HFFc6 (cell line): ENCODE measurements around the gene FHIT. TPM values are rescaled to one million over a fixed set of nuclear protein-coding genes. Genes with fewer than 3 reads are reported as not detected.
"Not testable (repeated sequence)": the region's sequence is repeated elsewhere in the genome, so short reads cannot be mapped to it uniquely, and the experiment has no call there.

Experiments used
- DNase-seq: peaks from one replicate; pipeline ENCODE4 v3.0.0-alpha.2; 2018
- H3K27ac Mint-ChIP-seq: 2 replicates; pipeline ENCODE4 v1.8.0; 2020; ENCODE audit warnings: mild to moderate bottlenecking, mixed read lengths
- H3K27me3 Mint-ChIP-seq: 2 replicates; pipeline ENCODE4 v1.8.0; 2021; ENCODE audit warnings: mild to moderate bottlenecking, moderate library complexity, mixed read lengths; ENCODE audit not compliant: insufficient read depth
- H3K36me3 Mint-ChIP-seq: 2 replicates; pipeline ENCODE4 v1.8.0; 2021; ENCODE audit warnings: low read depth, mixed read lengths
- H3K4me1 Mint-ChIP-seq: 2 replicates; pipeline ENCODE4 v1.8.0; 2020; ENCODE audit warnings: low read depth, mixed read lengths
- H3K4me3 Mint-ChIP-seq: 2 replicates; pipeline ENCODE4 v1.8.0; 2020; ENCODE audit warnings: mild to moderate bottlenecking, moderate library complexity, mixed read lengths
- H3K9me3 Mint-ChIP-seq: 2 replicates; pipeline ENCODE4 v1.8.0; 2020; ENCODE audit warnings: mild to moderate bottlenecking, mixed read lengths
- total RNA-seq, 6 experiments: library from RNA; stranded (reverse); fragmentation: NEBNext Ultra II Directional; extraction: Animal tissue kit (Norgen Biotek cat#: 25700); gene quantifications; 2 replicates in 1 of 6; 3 replicates in 5 of 6; pipeline ENCODE4 v1.2.3, GENCODE V29; 2021
- TF ChIP-seq, protein P1 (sequence below): fragments of 200-600 bp; sonication (generic); IDR thresholded peaks from 2 replicates; pipeline ENCODE4 v1.5.0; 2021; ENCODE audit warnings: antibody characterized with exemption, mild to moderate bottlenecking

FHIT gene
- total RNA-seq, 6 experiments from 2014 or later, result 0.33 to 0.38 TPM; not detected in 4

DNA sequence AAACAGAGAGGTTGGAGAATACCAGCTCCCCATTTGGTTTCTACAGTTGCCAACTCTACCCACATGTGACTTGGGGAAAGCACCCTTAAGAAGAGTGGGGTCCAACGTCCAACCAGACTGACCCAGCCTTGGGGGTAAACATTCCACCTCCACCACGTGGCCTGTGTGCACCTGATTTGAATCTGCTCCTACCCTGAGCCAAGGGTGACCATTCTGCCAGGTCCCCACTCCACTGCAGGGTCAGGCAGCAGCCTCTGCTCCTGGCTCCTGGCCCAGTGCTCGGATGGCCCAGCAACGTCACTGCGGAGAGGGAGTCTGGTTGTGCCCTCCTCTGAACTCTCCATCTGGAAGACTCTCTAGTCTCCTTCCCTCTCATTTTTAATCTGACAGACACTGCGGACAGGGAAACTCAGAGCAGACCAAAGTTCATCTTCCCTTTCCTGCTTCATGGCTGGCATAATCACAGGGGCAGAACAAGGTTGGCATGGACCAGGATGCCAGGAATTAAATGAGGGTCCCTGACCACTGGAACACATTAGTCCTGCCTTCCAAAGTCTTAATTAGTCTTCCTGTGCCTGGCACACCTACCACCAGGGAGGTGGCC lies 29.4 kb downstream of the FHIT start:
- TF ChIP-seq, protein P1, sequence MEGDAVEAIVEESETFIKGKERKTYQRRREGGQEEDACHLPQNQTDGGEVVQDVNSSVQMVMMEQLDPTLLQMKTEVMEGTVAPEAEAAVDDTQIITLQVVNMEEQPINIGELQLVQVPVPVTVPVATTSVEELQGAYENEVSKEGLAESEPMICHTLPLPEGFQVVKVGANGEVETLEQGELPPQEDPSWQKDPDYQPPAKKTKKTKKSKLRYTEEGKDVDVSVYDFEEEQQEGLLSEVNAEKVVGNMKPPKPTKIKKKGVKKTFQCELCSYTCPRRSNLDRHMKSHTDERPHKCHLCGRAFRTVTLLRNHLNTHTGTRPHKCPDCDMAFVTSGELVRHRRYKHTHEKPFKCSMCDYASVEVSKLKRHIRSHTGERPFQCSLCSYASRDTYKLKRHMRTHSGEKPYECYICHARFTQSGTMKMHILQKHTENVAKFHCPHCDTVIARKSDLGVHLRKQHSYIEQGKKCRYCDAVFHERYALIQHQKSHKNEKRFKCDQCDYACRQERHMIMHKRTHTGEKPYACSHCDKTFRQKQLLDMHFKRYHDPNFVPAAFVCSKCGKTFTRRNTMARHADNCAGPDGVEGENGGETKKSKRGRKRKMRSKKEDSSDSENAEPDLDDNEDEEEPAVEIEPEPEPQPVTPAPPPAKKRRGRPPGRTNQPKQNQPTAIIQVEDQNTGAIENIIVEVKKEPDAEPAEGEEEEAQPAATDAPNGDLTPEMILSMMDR, result no peak
- H3K4me3 Mint-ChIP-seq, result no peak overlapping the region
- peaks cover 2% of the 10 kb centered on the region; the same call in 1 of the 2 replicates for H3K27me3 Mint-ChIP-seq
- no peaks in the 10 kb centered on the region for H3K36me3 Mint-ChIP-seq
- H3K4me1 Mint-ChIP-seq, result no peaks in the 10 kb centered on the region
- DNase-seq, result no peak
- no peak overlapping the region for H3K27ac Mint-ChIP-seq
- H3K9me3 Mint-ChIP-seq, result peaks cover 14% of the 10 kb centered on the region

DNA sequence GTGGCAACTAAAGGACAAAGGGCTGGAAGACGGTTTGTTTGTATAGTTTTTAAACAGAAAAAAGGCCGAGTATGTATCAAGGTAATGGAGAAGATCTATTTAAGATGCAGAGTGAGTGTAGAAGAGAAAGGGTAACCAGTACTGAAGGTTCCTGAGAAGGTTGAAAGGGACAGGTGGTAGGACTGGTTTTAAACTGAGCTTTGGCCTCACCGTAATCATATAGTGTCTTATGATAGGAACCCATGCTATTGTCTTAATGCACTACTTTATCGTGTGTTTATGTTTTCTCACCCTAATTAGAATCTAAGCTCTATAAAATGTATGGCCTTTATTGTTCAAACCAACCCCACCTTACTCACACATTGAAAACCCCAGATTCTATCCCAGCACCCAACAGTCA lies 32.7 kb downstream of the FHIT start:
- H3K9me3 Mint-ChIP-seq, result peaks cover 24% of the 10 kb centered on the region
- TF ChIP-seq, protein P1, result no peak
- no peaks in the 10 kb centered on the region for H3K36me3 Mint-ChIP-seq
- DNase-seq, result no peak
- H3K27ac Mint-ChIP-seq, result no peak overlapping the region
- H3K27me3 Mint-ChIP-seq, result peaks cover 2% of the 10 kb centered on the region; the same call in 1 of the 2 replicates
- H3K4me1 Mint-ChIP-seq, result no peaks in the 10 kb centered on the region
- H3K4me3 Mint-ChIP-seq, result no peak overlapping the region

DNA sequence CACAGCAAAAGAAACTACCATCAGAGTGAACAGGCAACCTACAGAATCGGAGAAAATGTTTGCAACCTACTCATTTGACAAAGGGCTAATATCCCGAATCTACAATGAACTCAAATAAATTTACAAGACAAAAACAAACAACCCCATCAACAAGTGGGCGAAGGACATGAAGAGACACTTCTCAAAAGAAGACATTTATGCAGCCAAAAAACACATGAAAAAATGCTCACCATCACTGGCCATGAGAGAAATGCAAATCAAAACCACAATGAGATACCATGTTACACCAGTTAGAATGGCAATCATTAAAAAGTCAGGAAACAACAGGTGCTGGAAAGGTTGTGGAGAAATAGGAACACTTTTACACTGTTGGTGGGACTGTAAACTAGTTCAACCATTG lies 35.1 kb downstream of the FHIT start:
- H3K4me1 Mint-ChIP-seq, H3K36me3 Mint-ChIP-seq, H3K27me3 Mint-ChIP-seq, H3K27ac Mint-ChIP-seq, DNase-seq, H3K4me3 Mint-ChIP-seq: not testable (repeated sequence)
- H3K9me3 Mint-ChIP-seq, result peaks cover 35% of the 10 kb centered on the region

DNA sequence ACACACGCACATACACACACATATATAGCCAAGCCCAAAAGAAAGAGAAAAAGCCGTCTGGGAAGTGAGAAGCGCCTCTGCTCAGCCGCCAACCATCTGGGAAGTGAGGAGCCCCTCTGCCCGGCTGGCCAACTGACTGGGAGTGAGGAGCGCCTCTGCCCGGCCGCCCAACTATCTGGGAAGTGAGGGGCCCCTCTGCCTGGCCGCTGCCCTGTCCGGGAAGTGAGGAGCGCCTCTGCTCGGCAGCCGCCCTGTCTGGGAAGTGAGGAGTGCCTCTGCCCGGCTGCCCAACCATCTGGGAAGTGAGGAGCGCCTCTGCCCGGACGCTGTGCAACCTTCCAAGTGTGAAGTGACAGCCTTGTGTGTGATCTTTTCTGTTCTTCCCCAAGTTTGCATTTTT lies 49.2 kb downstream of the FHIT start:
- peak overlapping the region; percentile 59; the same call in 1 of the 2 replicates for H3K4me3 Mint-ChIP-seq
- no peak for DNase-seq
- 0 out of 2 replicates have a peak, but pooled peaks cover 4% of the 10 kb centered on the region for H3K4me1 Mint-ChIP-seq
- peaks cover 12% of the 10 kb centered on the region for H3K9me3 Mint-ChIP-seq
- H3K27ac Mint-ChIP-seq, result no peak overlapping the region
- H3K36me3 Mint-ChIP-seq, result no peaks in the 10 kb centered on the region
- no peaks in the 10 kb centered on the region for H3K27me3 Mint-ChIP-seq
- TF ChIP-seq, protein P1, result no peak

DNA sequence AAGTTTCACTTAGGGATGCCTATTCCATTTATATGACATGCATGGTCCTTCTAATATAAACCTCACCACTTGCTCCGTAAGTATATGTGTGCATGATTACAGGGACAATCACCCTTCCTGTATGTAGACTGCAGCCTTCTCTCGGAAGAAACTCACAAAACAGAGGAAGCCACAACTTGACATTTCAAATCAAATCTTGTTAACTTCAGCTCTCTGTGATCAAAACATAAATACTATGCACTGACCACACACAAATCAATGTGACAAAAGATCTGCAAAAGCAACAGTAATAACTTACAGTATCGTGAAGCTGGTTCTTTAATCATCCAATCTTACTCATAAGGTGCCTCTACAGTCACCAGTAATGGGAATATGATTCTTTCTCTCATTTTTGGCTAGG lies 50.2 kb downstream of the FHIT start:
- Mint-ChIP-seq H3K27me3 (no peaks in the 10 kb centered on the region), H3K36me3 (no peaks in the 10 kb centered on the region), H3K4me3 (no peak overlapping the region), H3K4me1 (0 out of 2 replicates have a peak, but pooled peaks cover 4% of the 10 kb centered on the region), H3K9me3 (peaks cover 12% of the 10 kb centered on the region), H3K27ac (no peak overlapping the region)
- DNase-seq, result no peak
- TF ChIP-seq, protein P1, result no peak

DNA sequence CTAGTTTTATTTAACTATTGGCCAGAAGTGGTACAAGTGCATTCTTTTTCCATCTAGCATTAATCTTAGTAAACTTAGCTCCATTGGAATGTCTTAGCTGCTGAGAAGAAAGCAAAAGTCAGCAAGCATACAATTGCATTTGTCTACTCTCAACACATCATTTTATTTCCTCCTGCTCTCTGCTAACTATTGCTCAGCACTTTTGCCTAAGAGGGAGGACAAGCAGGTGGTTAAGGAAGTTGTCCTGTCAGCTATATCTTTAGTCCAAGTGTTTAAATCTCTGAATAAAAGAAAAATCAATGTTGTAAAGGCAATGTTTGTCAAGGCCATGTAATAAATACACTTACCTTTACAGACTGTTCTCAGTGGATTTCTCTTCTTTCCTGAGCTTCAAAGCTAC lies 51.0 kb downstream of the FHIT start:
- TF ChIP-seq, protein P1, result no peak
- Mint-ChIP-seq H3K4me3 (no peak overlapping the region), H3K27ac (no peak overlapping the region), H3K9me3 (peaks cover 12% of the 10 kb centered on the region), H3K4me1 (0 out of 2 replicates have a peak, but pooled peaks cover 4% of the 10 kb centered on the region), H3K36me3 (no peaks in the 10 kb centered on the region), H3K27me3 (no peaks in the 10 kb centered on the region)
- DNase-seq, result no peak
